CMK (cell line): ENCODE measurements around the gene DNAJC22.

Source experiments
- DNase-seq: peaks from one replicate; pipeline ENCODE4 v3.0.0-alpha.2; 2010; ENCODE audit warnings: low read depth

Gene DNAJC22

DNA sequence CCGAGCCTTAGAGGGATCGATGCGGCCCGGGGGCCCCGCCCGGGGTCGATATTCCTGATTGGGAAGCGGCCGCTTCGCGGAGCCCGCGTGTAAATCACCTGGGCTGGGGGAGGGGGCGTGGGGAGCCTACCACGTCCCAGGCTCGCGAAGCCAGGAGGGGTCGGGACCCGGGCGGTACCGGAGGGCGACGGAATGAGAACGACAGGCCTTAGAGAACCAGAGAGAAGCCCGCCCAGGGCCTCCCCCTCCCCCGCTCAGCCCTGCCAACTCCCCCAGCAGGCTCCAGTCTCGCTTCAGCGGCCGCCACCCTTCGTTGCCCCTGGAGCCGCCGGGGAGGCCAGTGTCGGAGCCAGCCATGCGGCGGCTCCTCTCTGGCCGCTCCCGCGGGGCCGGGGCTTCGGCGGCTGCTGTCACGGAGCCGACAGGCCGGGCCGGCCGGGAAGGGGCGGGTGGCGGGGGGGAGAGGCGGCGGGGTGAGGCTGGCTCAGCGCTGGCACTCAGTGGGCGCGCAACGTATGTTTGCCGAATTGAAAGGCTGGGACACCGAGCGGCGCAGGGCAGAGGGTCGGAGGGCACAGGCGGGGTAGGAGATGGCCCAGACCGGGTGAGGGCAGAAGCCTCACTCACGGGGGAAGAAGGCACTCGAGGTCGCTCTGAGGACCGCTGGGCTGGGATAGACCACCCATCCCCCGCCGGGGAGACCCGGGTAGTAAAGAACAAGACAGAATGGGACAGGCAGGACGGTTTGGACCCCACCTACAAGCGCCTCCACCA lies 1.4 kb upstream of the DNAJC22 start:
- DNase-seq = no peak

DNA sequence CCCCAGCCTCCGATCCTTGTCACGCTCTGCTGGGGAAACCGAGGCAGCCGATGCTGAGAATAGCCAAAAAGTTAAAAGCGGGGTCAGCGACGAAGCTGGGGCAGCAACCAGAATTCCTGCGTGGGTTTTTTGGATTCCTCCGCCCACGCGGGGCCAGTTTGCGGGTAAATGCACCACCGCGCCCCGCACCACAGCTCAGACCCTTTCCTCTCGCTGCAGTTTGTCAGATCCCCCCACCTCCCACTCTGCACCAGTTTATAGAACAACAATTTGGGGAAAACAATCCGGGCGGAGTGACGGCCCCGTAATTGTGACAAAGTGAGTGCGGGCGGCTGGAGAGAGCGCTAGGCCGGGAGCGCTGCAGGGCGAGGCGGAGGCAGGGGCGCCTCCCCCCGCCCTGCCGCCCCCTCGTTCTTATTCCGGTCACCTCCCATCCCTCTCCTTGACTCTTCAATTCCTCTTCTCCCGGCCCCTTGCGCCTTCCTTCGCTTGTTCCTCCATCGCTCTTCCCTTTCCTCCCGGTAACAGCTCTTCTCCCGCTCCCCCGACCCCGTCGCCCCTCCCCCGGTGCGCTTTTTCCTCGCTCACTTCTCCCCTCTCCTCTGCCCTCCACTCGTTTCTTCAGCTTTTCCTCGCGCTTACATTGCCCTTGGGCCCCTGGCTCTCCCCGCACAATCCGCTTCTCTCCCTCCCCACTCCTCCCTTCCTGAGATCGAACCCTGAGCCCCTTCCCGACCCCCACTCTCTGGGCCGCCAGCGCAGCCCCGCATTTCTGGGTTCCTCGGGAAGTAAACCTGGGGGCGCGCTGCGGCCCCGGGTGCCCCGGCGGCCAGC lies 646 bp upstream of the DNAJC22 start:
- DNase-seq = no peak

DNA sequence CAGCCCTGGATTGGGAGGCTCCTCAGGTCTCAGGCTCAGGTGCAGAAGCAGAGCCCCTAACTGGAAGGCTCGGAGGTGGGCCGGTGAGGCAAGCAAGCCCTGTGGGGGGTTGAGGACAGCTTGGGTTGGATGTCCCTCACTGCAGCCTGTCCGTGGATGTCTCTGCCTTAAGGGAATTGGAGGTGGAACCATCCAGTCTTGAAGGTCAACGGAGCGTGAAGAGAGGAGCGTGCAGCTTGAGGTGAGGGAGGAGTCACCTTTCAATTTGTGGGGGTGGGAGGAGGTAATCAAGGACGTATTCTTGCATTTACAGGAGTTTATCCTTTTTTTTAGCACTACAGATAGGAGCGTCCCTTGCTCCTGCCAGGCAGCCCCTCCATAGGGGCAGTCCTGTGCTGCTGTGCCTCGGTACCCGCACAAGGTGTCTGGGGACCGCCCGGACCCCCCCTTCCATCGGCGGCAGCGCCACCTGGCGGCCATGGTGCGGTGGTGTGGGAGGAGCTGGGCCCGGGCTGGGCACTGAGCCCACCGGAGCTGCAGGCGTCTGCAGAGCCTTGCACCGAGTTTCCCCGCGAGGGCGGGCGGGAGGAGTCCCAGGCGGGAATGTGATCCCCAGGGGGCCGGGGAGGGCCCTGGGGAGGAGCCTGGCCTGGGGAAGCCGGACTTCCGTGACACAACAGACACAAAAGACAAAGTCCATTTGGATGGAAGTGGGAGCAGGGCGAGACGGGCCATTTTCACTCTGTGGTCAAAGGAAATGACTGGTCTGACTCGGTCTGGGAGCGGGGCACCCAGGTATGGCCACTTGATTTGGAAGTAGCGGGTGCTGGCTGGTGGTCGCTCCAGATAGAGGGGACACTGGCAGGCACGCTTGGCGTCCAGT lies 864 bp downstream of the DNAJC22 start:
- no peak for DNase-seq

DNA sequence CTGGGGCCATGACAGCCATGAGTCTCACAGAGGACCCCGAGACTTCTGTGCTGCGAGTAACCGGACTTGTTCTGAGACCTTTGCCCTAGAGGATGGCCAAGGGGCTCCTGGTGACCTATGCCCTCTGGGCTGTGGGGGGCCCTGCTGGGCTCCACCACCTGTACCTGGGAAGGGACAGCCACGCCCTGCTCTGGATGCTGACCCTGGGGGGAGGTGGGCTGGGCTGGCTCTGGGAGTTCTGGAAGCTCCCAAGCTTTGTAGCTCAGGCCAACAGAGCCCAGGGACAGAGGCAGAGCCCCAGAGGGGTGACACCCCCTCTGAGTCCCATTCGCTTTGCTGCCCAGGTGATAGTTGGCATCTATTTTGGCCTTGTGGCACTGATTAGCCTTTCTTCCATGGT lies 2.1 kb downstream of the DNAJC22 start:
- no peak for DNase-seq

DNA sequence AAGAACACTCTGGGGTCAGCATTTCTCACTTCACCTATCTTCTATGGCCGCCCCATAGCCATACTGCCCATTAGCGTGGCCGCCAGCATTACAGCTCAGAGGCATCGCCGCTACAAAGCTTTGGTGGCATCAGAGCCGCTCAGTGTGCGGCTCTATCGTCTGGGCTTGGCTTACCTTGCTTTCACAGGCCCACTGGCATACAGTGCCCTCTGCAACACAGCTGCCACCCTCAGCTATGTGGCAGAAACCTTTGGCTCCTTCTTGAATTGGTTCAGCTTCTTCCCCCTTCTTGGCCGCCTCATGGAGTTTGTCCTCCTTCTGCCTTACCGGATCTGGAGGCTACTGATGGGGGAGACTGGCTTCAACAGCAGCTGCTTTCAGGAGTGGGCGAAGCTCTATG lies 2.6 kb downstream of the DNAJC22 start:
- no peak for DNase-seq

DNA sequence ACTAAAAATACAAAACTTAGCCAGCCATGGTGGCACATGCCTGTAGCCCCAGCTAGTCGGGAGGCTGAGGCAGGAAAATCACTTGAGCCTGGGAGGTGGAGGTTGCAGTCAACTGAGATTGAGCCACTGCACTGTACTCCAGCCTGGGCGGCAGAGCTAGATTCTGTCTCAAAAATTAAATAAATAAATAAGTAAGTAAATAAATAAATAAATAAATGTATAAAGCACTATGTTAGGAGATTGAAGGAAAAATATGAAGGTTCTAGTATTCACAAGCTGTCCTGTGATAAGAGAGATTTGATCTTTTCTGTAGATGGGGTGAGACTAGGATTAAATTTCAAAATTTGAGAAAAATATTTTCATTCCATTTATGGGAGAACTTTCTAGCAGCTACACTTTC lies 5.7 kb downstream of the DNAJC22 start:
- DNase-seq = no peak

DNA sequence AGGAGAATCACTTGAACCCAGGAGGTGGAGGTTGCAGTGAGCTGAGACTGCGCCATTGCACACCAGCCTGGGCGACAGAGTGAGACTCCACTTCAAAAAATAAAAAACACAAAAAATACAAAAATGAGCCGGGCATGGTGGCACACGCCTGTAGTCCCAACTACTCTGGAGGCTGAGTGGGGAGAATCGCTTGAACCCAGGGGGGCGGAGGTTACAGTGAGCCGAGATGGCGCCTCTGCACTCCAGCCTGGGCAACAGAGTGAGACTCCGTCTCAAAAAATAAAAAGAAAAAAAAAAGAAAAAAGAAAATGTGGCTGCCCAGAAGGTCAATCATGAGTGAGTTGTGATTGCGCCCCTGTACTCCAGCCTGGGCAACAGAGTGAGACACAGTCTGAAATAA lies 9.2 kb downstream of the DNAJC22 start:
- no peak for DNase-seq

DNA sequence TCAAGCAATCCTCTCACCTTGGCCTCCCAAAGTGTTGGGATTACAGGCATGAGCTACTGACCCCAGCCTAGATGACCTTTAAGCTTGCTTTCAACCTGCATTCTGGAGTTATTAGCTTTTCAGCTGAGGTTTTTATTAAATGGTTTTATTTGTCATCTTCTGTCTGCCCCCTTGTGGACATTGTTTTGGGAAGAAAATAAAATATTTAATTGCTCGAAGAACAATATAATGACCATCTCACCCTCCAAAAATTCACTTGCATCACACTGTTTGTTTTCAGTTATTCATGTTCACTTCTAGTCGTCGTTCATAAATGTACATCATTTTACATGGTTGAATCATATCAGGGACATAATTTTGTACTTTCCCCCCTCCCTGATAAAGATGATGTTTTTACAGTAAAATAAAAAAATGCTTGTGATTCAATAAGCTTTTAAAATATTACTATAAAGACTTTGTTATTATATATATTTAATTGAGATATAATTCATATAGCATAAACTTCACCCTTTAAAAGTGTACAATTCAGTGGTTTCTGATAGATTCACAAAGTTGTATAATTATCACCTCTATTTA lies 10.5 kb downstream of the DNAJC22 start:
- DNase-seq = no peak

DNA sequence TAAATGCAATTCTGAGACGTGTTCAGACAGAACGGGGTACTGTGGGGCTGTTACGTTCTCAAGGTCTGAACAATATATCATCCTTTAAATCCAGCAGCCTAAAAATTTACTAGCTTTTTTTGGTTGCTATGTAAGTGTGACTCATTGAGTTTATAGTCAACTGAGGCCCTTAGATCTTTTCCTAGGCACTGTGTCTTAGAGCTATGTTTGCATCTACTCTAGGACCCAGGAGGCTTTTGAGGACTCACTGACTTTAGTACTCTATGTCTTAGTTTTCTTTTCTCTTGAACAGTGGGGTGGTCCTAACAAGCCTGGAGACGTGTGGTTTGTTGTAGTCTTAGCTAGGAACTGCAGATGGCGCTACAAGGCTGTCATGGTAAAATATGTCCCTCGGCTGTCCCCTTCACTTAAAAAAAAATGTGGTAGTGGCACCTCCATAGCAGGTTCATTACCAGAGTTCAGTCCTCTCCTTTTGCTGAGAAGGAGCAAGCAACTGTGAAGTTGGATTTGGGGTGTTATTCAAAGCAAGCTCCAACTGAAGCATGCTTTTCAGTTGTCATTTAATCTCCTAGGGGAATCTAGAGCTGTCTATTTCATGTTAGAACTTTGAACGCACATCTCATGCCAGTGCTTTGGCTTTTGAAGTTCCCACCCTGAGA lies 11.9 kb downstream of the DNAJC22 start:
- DNase-seq = peak; percentile 62

DNA sequence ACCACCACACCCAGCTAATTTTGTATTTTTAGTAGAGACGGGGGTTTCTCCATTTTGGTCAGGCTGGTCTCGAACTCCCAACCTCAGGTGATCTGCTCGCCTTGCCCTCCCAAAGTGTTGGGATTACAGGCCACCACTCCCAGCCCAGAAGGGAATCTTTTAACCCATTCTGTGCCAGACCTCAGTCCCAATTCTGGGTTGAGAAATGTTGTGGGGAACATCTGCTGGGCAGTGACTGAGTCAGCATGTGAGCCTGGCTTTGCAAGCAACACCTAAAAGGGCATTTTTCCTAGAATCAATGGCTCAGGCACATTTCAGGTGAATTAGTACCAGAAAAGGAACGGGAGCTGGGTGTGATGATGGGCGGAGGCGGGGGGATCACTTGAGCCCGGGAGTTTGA lies 13.0 kb downstream of the DNAJC22 start:
- DNase-seq = no peak

DNA sequence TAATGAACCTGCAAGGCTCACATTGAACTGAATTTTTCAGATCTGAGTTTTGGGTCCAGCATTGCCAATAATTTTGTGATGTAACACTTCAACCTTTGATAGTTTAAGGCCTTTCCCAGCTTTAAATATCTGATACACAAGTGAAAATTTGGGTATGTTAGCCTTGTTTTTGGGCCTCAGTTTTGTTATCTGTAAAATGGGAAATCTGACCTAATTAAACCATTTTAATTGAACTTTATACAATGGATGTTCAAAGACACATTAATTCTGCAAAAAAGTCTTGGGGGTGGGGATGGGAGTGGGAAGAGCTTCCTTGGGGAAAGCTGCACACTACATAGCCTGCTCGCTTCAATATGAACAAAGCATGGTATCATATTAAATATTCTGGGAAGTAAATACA lies 15.4 kb downstream of the DNAJC22 start:
- no peak for DNase-seq

DNA sequence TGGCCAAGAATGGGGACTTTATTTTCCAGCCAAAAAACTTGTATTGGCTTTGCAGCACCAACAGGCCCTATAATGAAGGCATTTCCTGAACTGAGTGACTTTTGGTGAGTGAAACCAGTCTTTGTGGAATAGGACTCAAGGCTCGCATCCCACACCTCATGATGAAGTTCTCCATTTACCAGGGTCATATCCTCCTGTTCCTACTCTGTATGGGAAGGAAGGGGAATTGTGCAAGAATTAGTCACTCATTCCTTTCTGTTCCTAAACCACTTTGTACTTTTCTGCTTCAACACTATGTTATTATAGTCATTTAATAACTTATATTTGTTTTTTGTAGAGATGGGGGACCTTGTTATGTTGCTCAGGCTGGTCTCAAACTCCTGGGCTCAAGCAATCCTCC lies 18.3 kb downstream of the DNAJC22 start:
- DNase-seq = no peak

DNA sequence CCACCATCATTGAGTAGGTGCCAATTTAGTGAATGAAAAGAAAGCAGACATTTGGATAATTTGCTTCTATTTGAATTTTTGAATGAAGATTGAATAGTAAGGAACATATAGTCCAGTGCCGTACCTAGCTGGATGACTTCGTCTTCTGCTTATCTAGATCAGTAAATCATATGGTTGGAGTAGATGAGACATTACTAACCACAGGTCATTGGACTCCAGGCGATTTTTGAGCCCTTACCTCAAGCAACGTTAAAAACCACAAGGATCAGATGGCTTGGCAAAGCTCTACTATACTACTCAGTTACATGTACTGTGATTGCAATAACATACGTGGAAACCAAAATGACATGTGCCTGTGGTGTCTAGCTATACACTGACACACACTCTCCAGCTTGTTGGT lies 18.9 kb downstream of the DNAJC22 start:
- DNase-seq = no peak

DNA sequence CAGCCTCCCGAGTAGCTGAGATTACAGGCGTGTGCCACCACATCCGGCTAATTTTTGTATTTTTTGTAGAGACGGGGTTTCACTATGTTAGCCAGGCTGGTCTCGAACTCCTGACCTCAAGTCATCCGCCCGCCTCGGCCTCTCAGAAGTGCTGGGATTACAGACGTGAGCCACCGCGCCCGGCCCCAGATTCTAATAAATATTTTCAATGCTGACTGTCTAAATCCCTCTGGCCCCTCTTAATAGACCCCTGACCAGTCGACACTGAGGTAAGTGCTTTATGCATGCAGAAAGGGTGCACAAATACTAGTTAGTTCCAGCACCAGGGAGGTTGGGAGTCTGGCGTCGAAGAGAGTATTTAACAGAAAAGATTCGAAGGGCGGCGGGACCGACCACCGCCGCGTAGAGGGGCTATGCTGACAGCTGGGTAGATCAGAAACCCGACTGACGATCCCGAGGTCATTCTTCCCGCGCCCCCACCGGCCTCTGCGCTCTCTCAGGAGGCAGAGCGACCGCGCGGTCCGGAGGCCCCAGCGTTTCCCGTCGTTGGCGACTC lies 19.5 kb downstream of the DNAJC22 start:
- no peak for DNase-seq

DNA sequence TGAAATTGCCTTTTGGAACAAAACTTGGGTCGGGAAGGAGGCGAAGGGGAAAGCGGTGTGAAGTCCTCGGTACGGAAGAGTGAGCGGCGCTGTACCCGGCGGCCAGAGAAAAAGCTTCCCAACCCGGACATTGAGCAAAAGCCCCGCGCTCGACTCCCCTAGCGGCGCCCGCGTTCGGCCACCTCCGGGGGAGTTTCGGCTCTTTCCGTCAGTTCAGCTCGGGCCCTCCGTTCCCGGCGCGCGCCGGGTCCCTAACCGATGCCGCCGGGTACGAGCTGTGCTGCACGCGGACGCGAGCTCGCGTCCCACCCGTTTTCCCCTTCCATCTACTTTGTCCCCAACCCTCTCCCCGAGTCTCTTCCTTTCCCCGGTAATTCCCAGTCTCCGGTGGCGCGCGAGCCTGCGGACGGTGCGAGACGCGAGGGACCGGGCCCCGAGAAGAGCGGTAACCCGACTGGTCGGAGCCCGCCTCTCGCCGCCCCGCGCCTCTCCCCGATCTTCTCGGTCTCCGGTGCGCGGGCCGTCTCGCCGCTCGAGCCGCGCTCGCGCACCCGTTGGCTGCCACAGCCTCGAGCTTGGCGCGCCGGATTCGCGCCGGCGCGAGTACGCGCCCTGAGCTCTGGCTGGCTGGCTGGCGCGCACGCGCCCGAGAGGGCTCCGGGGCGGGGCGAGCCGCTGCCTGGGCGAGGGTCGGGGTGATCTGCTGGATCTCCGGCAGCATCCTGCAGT lies 20.1 kb downstream of the DNAJC22 start:
- DNase-seq = peak; percentile 89

DNA sequence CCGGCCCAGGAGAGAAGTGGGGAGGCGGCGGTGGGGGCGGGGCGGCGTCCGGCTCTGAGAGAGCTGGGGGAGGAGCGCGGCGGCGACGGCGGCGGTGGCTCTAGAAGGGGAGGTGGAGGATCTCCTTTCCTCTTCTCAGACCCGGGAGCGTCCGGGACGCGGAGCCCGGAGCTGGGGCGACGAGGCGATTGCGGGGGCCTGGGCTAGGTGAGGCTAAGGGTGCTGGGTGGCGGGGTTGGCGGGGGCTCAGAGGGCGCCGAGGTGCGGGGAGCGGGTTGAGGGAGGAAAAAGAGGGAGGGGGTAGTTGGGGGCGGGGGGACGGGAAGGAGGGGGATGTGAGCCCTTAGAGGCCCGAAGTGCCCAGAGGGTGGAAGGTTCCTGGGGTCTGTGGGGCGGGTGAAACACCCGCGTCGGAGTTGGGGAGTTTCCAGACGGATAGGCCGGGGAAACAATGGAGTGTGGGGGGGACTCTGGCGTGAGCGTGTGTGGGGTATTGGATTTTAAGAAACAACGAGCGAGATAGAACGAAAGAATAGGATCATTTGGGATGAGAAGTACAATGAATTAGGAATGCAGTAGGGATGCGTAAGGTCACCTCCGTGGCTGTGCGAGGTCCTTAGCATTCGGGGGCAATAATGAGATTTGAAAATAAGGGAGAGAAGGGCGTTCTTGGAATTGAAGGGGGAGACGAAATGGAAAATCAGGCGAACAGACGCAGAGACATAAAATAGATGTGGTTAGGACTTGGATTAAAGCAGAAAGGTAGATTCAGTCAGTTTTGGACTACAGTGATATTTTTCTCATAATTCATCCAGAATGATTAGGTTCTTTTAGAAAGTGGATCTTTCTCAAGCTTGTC lies 20.9 kb downstream of the DNAJC22 start, which contains the start of gene SPATS2:
SPATS2 (plus strand) TSS at position 82 of the 859 bp plus-strand sequence. CDS start 93,551 bp downstream, outside the sequence.
- DNase-seq = no peak

DNA sequence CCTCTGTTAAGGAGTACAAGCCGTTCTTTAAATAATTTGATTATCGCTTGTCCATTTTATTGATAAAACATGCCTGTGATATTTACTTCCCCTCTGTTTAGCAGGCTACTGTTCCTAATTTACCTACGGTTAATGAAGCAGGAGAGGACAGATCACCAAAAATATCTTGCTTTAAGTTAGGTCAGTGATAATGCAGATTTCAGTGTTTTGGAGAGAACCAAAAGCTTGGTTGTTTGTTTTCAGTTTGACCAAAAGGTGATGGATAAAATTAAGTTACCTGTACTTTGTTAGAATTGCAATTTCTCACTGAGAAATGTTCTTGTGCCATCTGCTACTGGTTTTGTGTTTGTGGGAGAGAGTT lies 21.5 kb downstream of the DNAJC22 start:
- DNase-seq = no peak

DNA sequence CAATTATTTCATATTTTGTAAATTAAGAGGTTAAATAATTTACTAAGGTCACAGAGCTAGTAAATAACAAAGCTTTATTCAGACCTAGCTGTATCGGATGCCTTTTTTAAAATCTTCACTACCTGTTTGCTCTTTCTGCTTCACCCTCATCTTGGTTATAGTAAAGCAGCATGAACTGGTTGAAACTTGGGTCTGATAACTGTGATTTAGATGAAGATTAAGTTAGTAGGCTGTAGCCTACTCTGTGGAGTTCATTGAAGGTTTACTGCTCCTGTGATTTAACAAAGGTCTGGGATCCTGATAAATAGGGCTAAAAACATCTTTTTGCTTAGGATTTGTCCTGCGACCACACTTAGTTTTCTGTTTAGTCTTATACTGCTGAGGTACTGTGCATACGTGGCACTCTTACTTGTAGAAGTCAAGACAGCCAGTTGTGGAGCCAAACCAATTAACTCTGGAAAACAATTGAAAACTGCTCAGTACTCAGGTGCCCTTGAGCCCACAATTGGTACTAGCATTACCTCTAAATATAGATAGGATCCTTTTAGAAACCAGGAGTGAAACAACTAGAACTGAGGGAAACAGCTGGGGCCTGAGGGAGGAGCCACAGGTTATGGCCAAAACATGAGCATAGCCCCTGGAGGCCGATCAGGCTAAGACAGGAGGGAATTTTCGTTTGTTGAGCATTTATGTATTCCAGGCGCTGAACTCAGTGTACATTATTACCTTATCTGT lies 22.9 kb downstream of the DNAJC22 start:
- no peak for DNase-seq

DNA sequence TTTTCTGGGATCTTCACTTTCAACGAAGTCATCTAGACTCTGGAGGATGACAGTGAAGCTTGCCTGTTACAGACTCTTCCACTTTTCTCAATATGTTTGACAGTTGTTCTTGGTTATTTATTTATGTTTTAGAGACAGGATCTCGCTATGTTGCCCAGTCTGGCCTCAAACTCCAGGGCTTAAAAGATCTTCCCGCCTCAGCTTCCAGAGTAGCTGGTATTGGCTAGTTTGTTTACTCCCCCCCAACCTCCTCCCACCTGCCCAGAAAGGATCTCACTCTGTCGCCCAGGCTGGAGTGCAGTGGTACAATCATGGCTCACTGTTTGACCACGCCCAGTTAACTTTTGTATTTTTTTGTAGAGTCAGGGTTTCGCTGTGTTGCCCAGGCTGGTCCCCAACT lies 23.9 kb downstream of the DNAJC22 start:
- DNase-seq = no peak
